HepG2 (cell line): ENCODE results near the gene MS4A6A.

Experiments
- CHD2 ChIP-seq: IDR thresholded peaks from 2 replicates; pipeline ENCODE4 v1.6.1; 2011; ENCODE audit warnings: low read depth, low read length, improper control_type of control experiment
- CREM ChIP-seq, 2 experiments: sonication (generic) in 1 of 2; formaldehyde crosslinking in 1 of 2; IDR thresholded peaks; 2 replicates each; pipeline versions ENCODE4 v1.4.0 to v1.6.1; 2016 to 2020; ENCODE audit warnings: antibody characterized with exemption in 1 of 2, mild to moderate bottlenecking in 1 of 2, missing genetic modification reagents in 1 of 2
- ESRRA ChIP-seq: sonication (generic); formaldehyde crosslinking; IDR thresholded peaks from 2 replicates; pipeline ENCODE4 v1.5.1; 2020; ENCODE audit warnings: mild to moderate bottlenecking, low read depth, missing genetic modification reagents
- FLYWCH1 ChIP-seq: sonication (generic); formaldehyde crosslinking; IDR thresholded peaks from 2 replicates; pipeline ENCODE4 v1.8.1; 2023; ENCODE audit warnings: mild to moderate bottlenecking, missing genetic modification reagents
- SRSF4 ChIP-seq: fragments of 200-400 bp; formaldehyde crosslinking; IDR thresholded peaks from one replicate; pipeline ENCODE4 v1.6.1; 2018; ENCODE audit warnings: mild to moderate bottlenecking, low read depth, low read length, moderate library complexity; ENCODE audit not compliant: poor library complexity, severe bottlenecking
- ZSCAN30 ChIP-seq: sonication (generic); formaldehyde crosslinking; IDR thresholded peaks from 2 replicates; pipeline ENCODE4 v1.5.0; 2020; ENCODE audit warnings: mild to moderate bottlenecking, missing genetic modification reagents
- TF ChIP-seq, protein P1 (sequence below): sonication (generic); formaldehyde crosslinking; IDR thresholded peaks from 2 replicates; pipeline ENCODE4 v1.5.0; 2020; ENCODE audit warnings: mild to moderate bottlenecking, missing genetic modification reagents, moderate library complexity
- TF ChIP-seq, protein P2 (sequence below): IDR thresholded peaks from 2 replicates; pipeline ENCODE4 v1.6.1; 2016; ENCODE audit warnings: low read depth, borderline replicate concordance

- no peak for TF ChIP-seq FLYWCH1 (CRISPR knock-in tag)
- TF ChIP-seq, protein P1, sequence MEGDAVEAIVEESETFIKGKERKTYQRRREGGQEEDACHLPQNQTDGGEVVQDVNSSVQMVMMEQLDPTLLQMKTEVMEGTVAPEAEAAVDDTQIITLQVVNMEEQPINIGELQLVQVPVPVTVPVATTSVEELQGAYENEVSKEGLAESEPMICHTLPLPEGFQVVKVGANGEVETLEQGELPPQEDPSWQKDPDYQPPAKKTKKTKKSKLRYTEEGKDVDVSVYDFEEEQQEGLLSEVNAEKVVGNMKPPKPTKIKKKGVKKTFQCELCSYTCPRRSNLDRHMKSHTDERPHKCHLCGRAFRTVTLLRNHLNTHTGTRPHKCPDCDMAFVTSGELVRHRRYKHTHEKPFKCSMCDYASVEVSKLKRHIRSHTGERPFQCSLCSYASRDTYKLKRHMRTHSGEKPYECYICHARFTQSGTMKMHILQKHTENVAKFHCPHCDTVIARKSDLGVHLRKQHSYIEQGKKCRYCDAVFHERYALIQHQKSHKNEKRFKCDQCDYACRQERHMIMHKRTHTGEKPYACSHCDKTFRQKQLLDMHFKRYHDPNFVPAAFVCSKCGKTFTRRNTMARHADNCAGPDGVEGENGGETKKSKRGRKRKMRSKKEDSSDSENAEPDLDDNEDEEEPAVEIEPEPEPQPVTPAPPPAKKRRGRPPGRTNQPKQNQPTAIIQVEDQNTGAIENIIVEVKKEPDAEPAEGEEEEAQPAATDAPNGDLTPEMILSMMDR (CRISPR knock-in tag): no peak
- TF ChIP-seq ZSCAN30 (CRISPR knock-in tag): no peak
- TF ChIP-seq CHD2: no peak
- TF ChIP-seq, protein P2, sequence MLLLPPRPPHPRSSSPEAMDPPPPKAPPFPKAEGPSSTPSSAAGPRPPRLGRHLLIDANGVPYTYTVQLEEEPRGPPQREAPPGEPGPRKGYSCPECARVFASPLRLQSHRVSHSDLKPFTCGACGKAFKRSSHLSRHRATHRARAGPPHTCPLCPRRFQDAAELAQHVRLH (CRISPR knock-in tag): no peak
- no peak for TF ChIP-seq SRSF4
- no peak for TF ChIP-seq ESRRA (CRISPR knock-in tag)
- TF ChIP-seq CREM (IDR thresholded peaks at IDR 0.05): no peak
- no peak for TF ChIP-seq CREM (CRISPR knock-in tag; IDR thresholded peaks at IDR 0.05)
Observed at GRCh38 chr11:60222141-60222540, 39.3 kb upstream of the MS4A6A start.
